H9 (cell line): Measurements from ENCODE around the gene SNX25. TPM values are rescaled to one million over a fixed set of nuclear protein-coding genes. Genes with fewer than 3 reads are reported as not detected.
"Not testable (repeated sequence)": the region's sequence is repeated elsewhere in the genome, so short reads cannot be mapped to it uniquely, and the experiment has no call there.

Source experiments
- DNase-seq: peaks from one replicate; pipeline ENCODE4 v3.0.0-alpha.2; 2017
- H2AFZ ChIP-seq: one replicate; pipeline ENCODE4 v1.6.1; 2013; ENCODE audit warnings: mild to moderate bottlenecking, low read length, control low read depth, moderate library complexity
- H2AK5ac ChIP-seq: 2 replicates; pipeline ENCODE4 v1.6.1; 2013; ENCODE audit warnings: low read length, control low read depth, mixed read lengths; ENCODE audit not compliant: insufficient read length
- H2BK120ac ChIP-seq: one replicate; pipeline ENCODE4 v1.6.1; 2013; ENCODE audit warnings: low read depth, mild to moderate bottlenecking, low read length, control low read depth, inconsistent platforms; ENCODE audit not compliant: poor library complexity, severe bottlenecking
- H2BK12ac ChIP-seq: 2 replicates; pipeline ENCODE4 v1.6.1; 2013; ENCODE audit warnings: low read length, control low read depth, mixed read lengths, low read depth; ENCODE audit not compliant: insufficient read length
- H2BK15ac ChIP-seq: 2 replicates; pipeline ENCODE4 v1.6.1; 2013; ENCODE audit warnings: low read depth, low read length, control low read depth
- H2BK20ac ChIP-seq: one replicate; pipeline ENCODE4 v1.6.1; 2013; ENCODE audit warnings: low read depth, mild to moderate bottlenecking, low read length, control low read depth, inconsistent platforms; ENCODE audit not compliant: poor library complexity, severe bottlenecking
- H2BK5ac ChIP-seq: 2 replicates; pipeline ENCODE4 v1.6.1; 2013; ENCODE audit warnings: low read length, control low read depth, mixed read lengths; ENCODE audit not compliant: insufficient read length
- H3K14ac ChIP-seq: 2 replicates; pipeline ENCODE4 v1.6.1; 2013; ENCODE audit warnings: low read length, control low read depth; ENCODE audit not compliant: insufficient read depth
- H3K18ac ChIP-seq: 2 replicates; pipeline ENCODE4 v1.6.1; 2013; ENCODE audit warnings: low read depth, mild to moderate bottlenecking, mixed read lengths, low read length, control low read depth; ENCODE audit not compliant: insufficient read length
- H3K23ac ChIP-seq: 2 replicates; pipeline ENCODE4 v1.6.1; 2013; ENCODE audit warnings: low read length, control low read depth, mixed read lengths, low read depth; ENCODE audit not compliant: insufficient read length
- H3K23me2 ChIP-seq: 2 replicates; pipeline ENCODE4 v1.6.1; 2013; ENCODE audit warnings: low read depth, mild to moderate bottlenecking, mixed read lengths, low read length, control low read depth; ENCODE audit not compliant: insufficient read length, poor library complexity, severe bottlenecking
- H3K27ac ChIP-seq: 2 replicates; pipeline ENCODE4 v1.5.1; 2013; ENCODE audit warnings: low read length, control low read depth, mixed read lengths, low read depth; ENCODE audit not compliant: insufficient read length
- H3K27me3 ChIP-seq: 2 replicates; pipeline ENCODE4 v1.6.1; 2013; ENCODE audit warnings: low read length, control low read depth, inconsistent platforms; ENCODE audit not compliant: insufficient read depth
- H3K4ac ChIP-seq: 2 replicates; pipeline ENCODE4 v1.6.1; 2013; ENCODE audit warnings: low read depth, mild to moderate bottlenecking, control low read depth, inconsistent platforms, low read length, moderate library complexity
- H3K4me1 ChIP-seq: 2 replicates; pipeline ENCODE4 v1.6.1; 2013; ENCODE audit warnings: low read length, control low read depth, inconsistent platforms; ENCODE audit not compliant: insufficient read depth
- H3K4me2 ChIP-seq: 2 replicates; pipeline ENCODE4 v1.6.1; 2013; ENCODE audit warnings: low read length, control low read depth, mixed read lengths; ENCODE audit not compliant: insufficient read length, insufficient read depth
- H3K56ac ChIP-seq: 2 replicates; pipeline ENCODE4 v1.6.1; 2013; ENCODE audit warnings: low read depth, mild to moderate bottlenecking, mixed read lengths, low read length, control low read depth; ENCODE audit not compliant: insufficient read length
- H3K79me1 ChIP-seq: 2 replicates; pipeline ENCODE4 v1.6.1; 2013; ENCODE audit warnings: low read depth, mild to moderate bottlenecking, moderate library complexity, low read length, control low read depth, inconsistent platforms; ENCODE audit not compliant: insufficient read depth, poor library complexity, severe bottlenecking
- H3K79me2 ChIP-seq: 2 replicates; pipeline ENCODE4 v1.6.1; 2013; ENCODE audit warnings: low read length, control low read depth, inconsistent platforms; ENCODE audit not compliant: insufficient read depth
- H3K9ac ChIP-seq: 2 replicates; pipeline ENCODE4 v1.6.1; 2013; ENCODE audit warnings: low read length, control low read depth, mixed read lengths; ENCODE audit not compliant: insufficient read length; ENCODE audit errors: extremely low read depth
- H3K9me3 ChIP-seq: one replicate; pipeline ENCODE4 v1.6.1; 2013; ENCODE audit warnings: low read depth, low read length, inconsistent platforms; ENCODE audit not compliant: control insufficient read depth
- H3T11ph ChIP-seq: one replicate; pipeline ENCODE4 v1.6.1; 2013; ENCODE audit warnings: mild to moderate bottlenecking, low read length, control low read depth, inconsistent platforms
- H4K20me1 ChIP-seq: one replicate; pipeline ENCODE4 v1.6.1; 2013; ENCODE audit not compliant: control insufficient read depth, insufficient read length, insufficient read depth
- H4K5ac ChIP-seq: 2 replicates; pipeline ENCODE4 v1.6.1; 2013; ENCODE audit warnings: low read depth, mild to moderate bottlenecking, mixed read lengths, low read length, control low read depth; ENCODE audit not compliant: insufficient read length
- H4K8ac ChIP-seq: replicated peaks from 2 replicates; pipeline ENCODE4 v1.6.1; 2013; ENCODE audit warnings: low read length, control low read depth, mixed read lengths, low read depth; ENCODE audit not compliant: insufficient read length
- H4K91ac ChIP-seq: 2 replicates; pipeline ENCODE4 v1.6.1; 2013; ENCODE audit warnings: low read depth, mild to moderate bottlenecking, moderate library complexity, mixed read lengths, low read length, control low read depth; ENCODE audit not compliant: insufficient read length
- H3K27ac Mint-ChIP-seq, 3 experiments: 2 replicates in 2 of 3; 3 replicates in 1 of 3; pipeline ENCODE4 v1.8.0; 2020 to 2021; ENCODE audit warnings: mixed read lengths in 3 of 3, mild to moderate bottlenecking in 1 of 3, moderate library complexity in 1 of 3
- H3K27me3 Mint-ChIP-seq: 2 replicates; pipeline ENCODE4 v1.8.0; 2021; ENCODE audit warnings: low read depth, mild to moderate bottlenecking, moderate library complexity, mixed read lengths
- H3K36me3 Mint-ChIP-seq, 3 experiments: 2 replicates in 2 of 3; 3 replicates in 1 of 3; pipeline ENCODE4 v1.8.0; 2020 to 2021; ENCODE audit warnings: low read depth in 3 of 3, mixed read lengths in 3 of 3; ENCODE audit not compliant: insufficient read depth in 1 of 3
- H3K4me1 Mint-ChIP-seq, 2 experiments: 2 replicates each; pipeline ENCODE4 v1.8.0; 2020; ENCODE audit warnings: mixed read lengths in 2 of 2
- H3K4me3 Mint-ChIP-seq, 2 experiments: 2 replicates in 1 of 2; 3 replicates in 1 of 2; pipeline ENCODE4 v1.8.0; 2020 to 2021; ENCODE audit warnings: mild to moderate bottlenecking in 2 of 2, mixed read lengths in 2 of 2, moderate library complexity in 1 of 2
- H3K9me3 Mint-ChIP-seq, 2 experiments: 2 replicates in 1 of 2; 3 replicates in 1 of 2; pipeline ENCODE4 v1.8.0; 2020; ENCODE audit warnings: mild to moderate bottlenecking in 2 of 2, mixed read lengths in 2 of 2, moderate library complexity in 1 of 2
- WGBS: extraction: QIAGEN DNeasy Blood & Tissue Kit; methylation state at CpG from one replicate; pipeline ENCODE4 v1.1.7; 2013; ENCODE audit warnings: missing lambda C conversion rate, low lambda C conversion rate, mixed read lengths; ENCODE audit not compliant: insufficient read length; ENCODE audit errors: extremely low coverage; 5-methylcytosine and 5-hydroxymethylcytosine counted together
- total RNA-seq: library from RNA; stranded (reverse); gene quantifications from 2 replicates; pipeline ENCODE4 v1.2.1, GENCODE V29; 2021
- TF ChIP-seq, protein P1 (sequence below): fragments of 200-600 bp; sonication (generic); conservative IDR thresholded peaks from 3 replicates; pipeline ENCODE4 v1.8.0; 2021; ENCODE audit warnings: antibody characterized with exemption, mild to moderate bottlenecking

The SNX25 gene
- total RNA-seq, 1 experiment from 2014 or later: 28.2 TPM

DNA sequence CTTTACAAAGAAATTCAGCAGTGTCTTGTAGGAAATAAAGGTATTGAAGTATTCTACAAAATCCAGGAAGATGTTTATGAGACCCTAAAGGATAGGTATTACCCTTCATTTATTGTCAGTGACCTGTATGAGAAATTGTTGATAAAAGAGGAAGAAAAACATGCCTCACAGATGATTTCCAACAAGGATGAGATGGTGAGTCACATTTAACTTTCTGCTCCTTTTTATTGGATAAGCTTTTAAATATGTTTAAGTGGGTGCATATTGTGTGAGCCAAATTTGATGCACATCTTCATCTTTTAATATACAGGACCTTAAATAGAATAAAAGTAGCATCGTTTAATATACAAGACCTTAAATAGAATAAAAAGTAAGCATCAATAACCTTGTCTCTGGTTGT, 114.2 kb downstream of the SNX25 start:
- no peak for DNase-seq
- no peaks in the 10 kb centered on the region for H3K27me3 Mint-ChIP-seq
- no peaks in the 10 kb centered on the region for H4K20me1 ChIP-seq
- no peak overlapping the region for H4K5ac ChIP-seq
- H3K27ac Mint-ChIP-seq: no peak overlapping the region; a peak in 1 of 7 replicates
- no peak overlapping the region for H3K14ac ChIP-seq
- no peak overlapping the region for H2BK12ac ChIP-seq
- H2BK120ac ChIP-seq: no peak overlapping the region
- H3K27ac ChIP-seq: no peak overlapping the region
- H3K4me3 Mint-ChIP-seq: no peak overlapping the region
- no peaks in the 10 kb centered on the region; the same call in 1 of the 2 replicates for H3K4me1 ChIP-seq
- no peak overlapping the region for H3K56ac ChIP-seq
- H3K79me2 ChIP-seq: no peaks in the 10 kb centered on the region
- TF ChIP-seq, protein P1, sequence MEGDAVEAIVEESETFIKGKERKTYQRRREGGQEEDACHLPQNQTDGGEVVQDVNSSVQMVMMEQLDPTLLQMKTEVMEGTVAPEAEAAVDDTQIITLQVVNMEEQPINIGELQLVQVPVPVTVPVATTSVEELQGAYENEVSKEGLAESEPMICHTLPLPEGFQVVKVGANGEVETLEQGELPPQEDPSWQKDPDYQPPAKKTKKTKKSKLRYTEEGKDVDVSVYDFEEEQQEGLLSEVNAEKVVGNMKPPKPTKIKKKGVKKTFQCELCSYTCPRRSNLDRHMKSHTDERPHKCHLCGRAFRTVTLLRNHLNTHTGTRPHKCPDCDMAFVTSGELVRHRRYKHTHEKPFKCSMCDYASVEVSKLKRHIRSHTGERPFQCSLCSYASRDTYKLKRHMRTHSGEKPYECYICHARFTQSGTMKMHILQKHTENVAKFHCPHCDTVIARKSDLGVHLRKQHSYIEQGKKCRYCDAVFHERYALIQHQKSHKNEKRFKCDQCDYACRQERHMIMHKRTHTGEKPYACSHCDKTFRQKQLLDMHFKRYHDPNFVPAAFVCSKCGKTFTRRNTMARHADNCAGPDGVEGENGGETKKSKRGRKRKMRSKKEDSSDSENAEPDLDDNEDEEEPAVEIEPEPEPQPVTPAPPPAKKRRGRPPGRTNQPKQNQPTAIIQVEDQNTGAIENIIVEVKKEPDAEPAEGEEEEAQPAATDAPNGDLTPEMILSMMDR: no peak
- H2AK5ac ChIP-seq: no peak overlapping the region
- no peak overlapping the region for H3K18ac ChIP-seq
- H2BK20ac ChIP-seq: no peak overlapping the region
- no peak overlapping the region for H3T11ph ChIP-seq
- no peak overlapping the region for H3K9ac ChIP-seq
- H3K4ac ChIP-seq: no peak overlapping the region
- peaks cover 9 to 14% of the 10 kb centered on the region in 2 experiments for H3K4me1 Mint-ChIP-seq
- no peaks in the 10 kb centered on the region for H3K23me2 ChIP-seq
- peaks cover 42 to 70% (median 61%) of the 10 kb centered on the region in 3 experiments for H3K36me3 Mint-ChIP-seq
- peaks cover 16% of the 10 kb centered on the region for H3K9me3 ChIP-seq
- H4K91ac ChIP-seq: no peak overlapping the region
- no peaks in the 10 kb centered on the region for H3K79me1 ChIP-seq
- H2BK5ac ChIP-seq: no peak overlapping the region
- H4K8ac ChIP-seq: no peak overlapping the region
- no peak overlapping the region for H2AFZ ChIP-seq
- WGBS: no CpG with 5 or more reads among the region's 1 CpG
- no peak overlapping the region for H3K4me2 ChIP-seq
- no peak overlapping the region for H3K23ac ChIP-seq
- H3K9me3 Mint-ChIP-seq: peaks cover 26 to 28% of the 10 kb centered on the region in 2 experiments
- no peak overlapping the region for H2BK15ac ChIP-seq
- no peaks in the 10 kb centered on the region for H3K27me3 ChIP-seq

DNA sequence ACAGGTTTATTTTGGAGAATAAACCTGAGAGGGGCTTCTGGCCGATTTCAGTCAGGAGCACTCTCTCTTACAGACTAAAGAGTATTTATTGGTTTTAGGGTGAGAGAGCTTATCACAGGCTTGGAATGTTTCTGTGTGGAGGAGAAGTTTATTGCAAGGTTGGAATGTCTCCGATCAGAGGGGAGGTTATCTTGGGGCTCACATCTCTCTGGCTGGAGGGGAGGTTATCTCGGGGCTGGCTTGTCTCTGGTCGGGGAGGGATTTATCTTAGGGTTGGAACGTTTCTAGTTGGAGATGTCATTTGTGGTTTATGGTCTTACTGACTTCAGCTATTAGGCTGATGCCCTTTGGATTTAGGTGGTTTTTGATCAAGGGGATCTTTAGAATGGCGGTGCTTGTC, 115.0 kb downstream of the SNX25 start:
- not testable (repeated sequence) for H3K27me3 ChIP-seq, H2AFZ ChIP-seq, H3K4me3 Mint-ChIP-seq, H2AK5ac ChIP-seq, H3K79me1 ChIP-seq, H3K14ac ChIP-seq, H3K79me2 ChIP-seq, H4K5ac ChIP-seq, H3T11ph ChIP-seq, H2BK5ac ChIP-seq, H2BK12ac ChIP-seq, H3K23ac ChIP-seq, H2BK15ac ChIP-seq, H3K27me3 Mint-ChIP-seq, H3K4me1 ChIP-seq, H3K4me2 ChIP-seq, H3K27ac ChIP-seq, H3K4ac ChIP-seq, H3K56ac ChIP-seq, H2BK120ac ChIP-seq, H3K18ac ChIP-seq, H4K20me1 ChIP-seq, H2BK20ac ChIP-seq, H3K23me2 ChIP-seq, H3K9ac ChIP-seq, H4K91ac ChIP-seq, H4K8ac ChIP-seq, DNase-seq
- Mint-ChIP-seq H3K9me3 (peaks cover 34 to 36% of the 10 kb centered on the region in 2 experiments), H3K4me1 (peaks cover 4 to 11% of the 10 kb centered on the region in 2 experiments; a peak in 3 of 4 replicates), H3K27ac (0 out of 7 replicates have a peak overlapping the region, but pooled peaks of 1 of the 3 experiments have one; percentile 30), H3K36me3 (peaks cover 50 to 78% (median 66%) of the 10 kb centered on the region in 3 experiments)
- no CpG with 5 or more reads among the region's 6 CpGs for WGBS
- peaks cover 23% of the 10 kb centered on the region for H3K9me3 ChIP-seq
